ENCODE measurements around the gene DMRTA2.

Gene DMRTA2

GRCh38 chr1:50452700-50453099 lies 29.5 kb upstream of the DMRTA2 start:
- Mint-ChIP-seq H3K4me1 (no peaks in the 10 kb centered on the region), H3K36me3 (ENCODE audit: low read depth) (no peaks in the 10 kb centered on the region)

GRCh38 chr1:50450861-50451653 lies 27.8 kb upstream of the DMRTA2 start:
- no peak overlapping the region for H3K4me3 Mint-ChIP-seq
- H3K36me3 Mint-ChIP-seq (ENCODE audit: low read depth) = no peaks in the 10 kb centered on the region
- TF ChIP-seq CTCF (IDR thresholded peaks at IDR 0.05; ENCODE audit: unreplicated experiment in 3 of 3) = no peak
- H3K27ac Mint-ChIP-seq = no peak overlapping the region
- H3K9me3 Mint-ChIP-seq = no peaks in the 10 kb centered on the region
- no peaks in the 10 kb centered on the region for H3K4me1 Mint-ChIP-seq
- no peaks in the 10 kb centered on the region for H3K27me3 Mint-ChIP-seq (ENCODE audit: low read depth)

More at GRCh38 chr1:50452700-50453099, 29.5 kb upstream of the DMRTA2 start:
- Mint-ChIP-seq H3K4me3 (no peak overlapping the region), H3K27me3 (ENCODE audit: low read depth) (no peaks in the 10 kb centered on the region), H3K27ac (no peak overlapping the region), H3K9me3 (no peaks in the 10 kb centered on the region)
- no peak for TF ChIP-seq CTCF (IDR thresholded peaks at IDR 0.05; ENCODE audit: unreplicated experiment in 3 of 3)

GRCh38 chr1:50447961-50448360 lies 24.7 kb upstream of the DMRTA2 start:
- H3K4me1 Mint-ChIP-seq = no peaks in the 10 kb centered on the region
- no peaks in the 10 kb centered on the region for H3K36me3 Mint-ChIP-seq (ENCODE audit: low read depth)
- no peaks in the 10 kb centered on the region for H3K27me3 Mint-ChIP-seq (ENCODE audit: low read depth)
- H3K9me3 Mint-ChIP-seq = no peaks in the 10 kb centered on the region
- H3K27ac Mint-ChIP-seq = no peak overlapping the region
- no peak for TF ChIP-seq CTCF (IDR thresholded peaks at IDR 0.05; ENCODE audit: unreplicated experiment in 3 of 3)
- no peak overlapping the region for H3K4me3 Mint-ChIP-seq

- H3K27ac Mint-ChIP-seq = no peak overlapping the region
- H3K4me1 Mint-ChIP-seq = no peaks in the 10 kb centered on the region
- no peaks in the 10 kb centered on the region for H3K9me3 Mint-ChIP-seq
- peaks cover 17% of the 10 kb centered on the region for H3K36me3 Mint-ChIP-seq (ENCODE audit: low read depth)
- TF ChIP-seq CTCF (IDR thresholded peaks at IDR 0.05; ENCODE audit: unreplicated experiment in 3 of 3) = no peak
- no peaks in the 10 kb centered on the region for H3K27me3 Mint-ChIP-seq (ENCODE audit: low read depth)
- H3K4me3 Mint-ChIP-seq = no peak overlapping the region
Measured at GRCh38 chr1:50441183-50441582, 17.9 kb upstream of the DMRTA2 start.

GRCh38 chr1:50438945-50439344 lies 15.7 kb upstream of the DMRTA2 start:
- no peak overlapping the region for H3K27ac Mint-ChIP-seq
- no peak for TF ChIP-seq CTCF (IDR thresholded peaks at IDR 0.05; ENCODE audit: unreplicated experiment in 3 of 3)
- H3K4me3 Mint-ChIP-seq = no peak overlapping the region
- H3K27me3 Mint-ChIP-seq (ENCODE audit: low read depth) = peaks cover 9% of the 10 kb centered on the region
- no peaks in the 10 kb centered on the region for H3K4me1 Mint-ChIP-seq
- no peaks in the 10 kb centered on the region for H3K9me3 Mint-ChIP-seq
- peaks cover 17% of the 10 kb centered on the region for H3K36me3 Mint-ChIP-seq (ENCODE audit: low read depth)

- no peaks in the 10 kb centered on the region for H3K9me3 Mint-ChIP-seq
- TF ChIP-seq CTCF (IDR thresholded peaks at IDR 0.05; ENCODE audit: unreplicated experiment in 3 of 3) = no peak
- no peak overlapping the region for H3K27ac Mint-ChIP-seq
- H3K4me1 Mint-ChIP-seq = no peaks in the 10 kb centered on the region
- H3K36me3 Mint-ChIP-seq (ENCODE audit: low read depth) = peaks cover 17% of the 10 kb centered on the region
- H3K4me3 Mint-ChIP-seq = no peak overlapping the region
- peaks cover 33% of the 10 kb centered on the region for H3K27me3 Mint-ChIP-seq (ENCODE audit: low read depth)
Measured at GRCh38 chr1:50436489-50436888, 13.2 kb upstream of the DMRTA2 start.
